Mesodermal cell (in vitro differentiated cells): ENCODE measurements around the gene TIMM23B.
"Not testable (repeated sequence)": the region's sequence is repeated elsewhere in the genome, so short reads cannot be mapped to it uniquely, and the experiment has no call there.

Experiments used
- H3K27ac ChIP-seq: 2 replicates; pipeline ENCODE4 v1.7.0; 2013; ENCODE audit warnings: mild to moderate bottlenecking, low read depth, low read length, moderate library complexity; ENCODE audit not compliant: severe bottlenecking
- H3K36me3 ChIP-seq: 2 replicates; pipeline ENCODE4 v1.7.1; 2013; ENCODE audit warnings: mild to moderate bottlenecking, low read length, moderate library complexity; ENCODE audit not compliant: control insufficient read depth, insufficient read depth
- H3K4me1 ChIP-seq: one replicate; pipeline ENCODE4 v1.7.1; 2013; ENCODE audit warnings: mild to moderate bottlenecking, low read length; ENCODE audit not compliant: insufficient read depth, control insufficient read depth, poor library complexity, severe bottlenecking
- H3K4me3 ChIP-seq: 2 replicates; pipeline ENCODE4 v1.7.0; 2013; ENCODE audit warnings: low read length, control low read depth, mild to moderate bottlenecking; ENCODE audit not compliant: insufficient read depth, poor library complexity, severe bottlenecking; ENCODE audit errors: extremely low read depth
- H3K9me3 ChIP-seq: 2 replicates; pipeline ENCODE4 v1.7.1; 2013; ENCODE audit warnings: mild to moderate bottlenecking, low read length, moderate library complexity; ENCODE audit not compliant: control insufficient read depth
- WGBS, 2 experiments: methylation state at CpG; one replicate each; pipeline ENCODE4 v1.1.5; 2013; ENCODE audit warnings: missing lambda C conversion rate in 2 of 2; ENCODE audit not compliant: insufficient coverage in 2 of 2; 5-methylcytosine and 5-hydroxymethylcytosine counted together

Gene TIMM23B

DNA sequence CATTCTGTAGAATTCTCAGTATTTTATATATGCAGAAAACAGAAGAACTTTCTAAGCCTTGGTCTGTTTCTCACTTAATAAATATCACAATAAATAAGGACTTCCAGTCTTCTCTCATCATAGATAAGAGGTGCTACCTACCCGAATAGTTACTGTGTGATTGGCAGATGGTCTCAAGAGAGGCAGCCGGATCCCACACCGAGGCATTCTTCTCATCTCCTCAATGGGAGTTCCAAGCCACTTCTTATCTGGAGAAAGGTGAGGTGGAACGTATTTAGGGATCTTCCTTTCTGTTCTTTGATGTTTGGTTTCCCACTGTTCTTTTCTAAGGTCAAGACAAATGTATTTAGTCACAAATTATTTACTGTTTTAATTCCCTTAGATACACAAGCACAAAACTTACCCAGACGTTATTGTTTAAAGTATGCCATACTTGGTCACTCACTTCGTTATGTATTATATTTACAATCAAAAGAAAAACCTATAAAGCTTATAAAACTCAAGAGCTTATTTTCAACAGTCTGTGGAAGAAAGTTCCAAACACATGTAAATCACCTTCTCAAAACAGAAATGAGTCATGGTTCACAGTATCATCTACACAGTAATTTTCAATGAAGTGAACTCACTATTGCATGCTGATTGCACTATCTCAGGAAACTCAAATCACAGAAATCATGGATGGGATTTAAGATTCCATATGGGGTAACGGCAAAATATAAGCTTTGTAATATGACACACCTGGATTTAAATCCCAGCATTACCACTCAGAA, 9.7 kb upstream of the TIMM23B start:
- H3K9me3 ChIP-seq, H3K4me3 ChIP-seq, H3K4me1 ChIP-seq, H3K36me3 ChIP-seq, H3K27ac ChIP-seq: not testable (repeated sequence)
- no CpG with 5 or more reads among the region's 7 CpGs for WGBS, 2 experiments

GRCh38 chr10:49942339-49942705, 469 bp downstream of the TIMM23B start:
- H3K27ac ChIP-seq = peak overlapping the region; percentile 77
- not testable (repeated sequence) for H3K36me3 ChIP-seq

DNA sequence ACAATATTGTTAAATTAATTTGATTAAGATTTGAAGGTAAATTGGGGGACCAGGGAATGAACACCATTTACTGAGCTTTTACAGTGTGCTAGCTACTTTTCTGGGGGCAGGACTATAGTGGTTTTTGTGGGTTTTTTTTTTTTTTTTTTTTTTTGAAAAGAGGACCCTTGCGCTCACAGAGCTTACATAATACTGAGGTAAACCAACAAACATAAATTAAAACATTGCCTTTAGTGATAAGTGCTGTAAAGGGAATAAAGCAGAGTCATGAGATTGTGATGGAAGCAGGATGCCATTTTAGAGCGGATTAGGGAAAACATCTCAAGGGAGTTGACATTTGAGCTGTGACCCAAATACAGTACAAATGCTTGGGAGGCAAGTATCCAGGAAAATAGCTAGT, 1.8 kb downstream of the TIMM23B start:
- H3K36me3 ChIP-seq = peaks cover 15% of the 10 kb centered on the region
- WGBS, 2 experiments = 93 to 100% methylated on average over 1 of the region's 2 CpGs
- H3K4me3 ChIP-seq, H3K9me3 ChIP-seq, H3K27ac ChIP-seq, H3K4me1 ChIP-seq: not testable (repeated sequence)

More at GRCh38 chr10:49942339-49942705, 469 bp downstream of the TIMM23B start:
- not testable (repeated sequence) for H3K9me3 ChIP-seq, H3K4me1 ChIP-seq
- peak overlapping the region; percentile 70 for H3K4me3 ChIP-seq
- WGBS, 2 experiments = 0% methylated on average over 4 to 5 of the region's 12 CpGs

DNA sequence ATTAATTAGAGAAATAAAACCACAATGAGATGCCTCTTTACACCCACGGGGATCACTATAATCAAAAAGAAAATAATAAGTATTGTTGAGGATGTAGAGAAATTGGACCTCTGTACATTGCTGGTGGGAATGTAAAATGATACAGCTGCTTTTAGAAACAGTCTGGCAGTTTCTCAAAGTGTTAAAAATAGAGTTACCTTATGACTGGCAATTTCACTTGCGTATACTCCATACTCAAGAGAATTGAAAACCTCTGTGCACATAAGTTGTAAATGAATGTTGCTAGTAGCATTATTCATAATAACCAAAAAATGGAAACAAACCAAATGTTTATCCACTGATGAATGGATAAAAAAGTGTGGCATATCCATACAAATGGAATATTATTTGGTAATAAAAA, 6.3 kb downstream of the TIMM23B start:
- not testable (repeated sequence) for H3K4me1 ChIP-seq, H3K27ac ChIP-seq, H3K4me3 ChIP-seq, H3K9me3 ChIP-seq
- WGBS, 2 experiments = no CpG with 5 or more reads among the region's 2 CpGs
- peaks cover 18% of the 10 kb centered on the region for H3K36me3 ChIP-seq

- H3K4me3 ChIP-seq, H3K4me1 ChIP-seq, H3K9me3 ChIP-seq, H3K27ac ChIP-seq: not testable (repeated sequence)
- H3K36me3 ChIP-seq = peaks cover 18% of the 10 kb centered on the region
- WGBS, 2 experiments = 100% methylated on average over 1 to 2 of the region's 2 CpGs
Measured at GRCh38 chr10:49948737-49949136, 6.9 kb downstream of the TIMM23B start.

GRCh38 chr10:49952006-49952405, 10.2 kb downstream of the TIMM23B start:
- WGBS, 2 experiments = 100% methylated on average over 1 of the region's 3 CpGs; no CpG with 5 or more reads in 1 of the 2 experiments
- peaks cover 24% of the 10 kb centered on the region for H3K36me3 ChIP-seq
- H3K4me3 ChIP-seq, H3K4me1 ChIP-seq, H3K27ac ChIP-seq, H3K9me3 ChIP-seq: not testable (repeated sequence)

DNA sequence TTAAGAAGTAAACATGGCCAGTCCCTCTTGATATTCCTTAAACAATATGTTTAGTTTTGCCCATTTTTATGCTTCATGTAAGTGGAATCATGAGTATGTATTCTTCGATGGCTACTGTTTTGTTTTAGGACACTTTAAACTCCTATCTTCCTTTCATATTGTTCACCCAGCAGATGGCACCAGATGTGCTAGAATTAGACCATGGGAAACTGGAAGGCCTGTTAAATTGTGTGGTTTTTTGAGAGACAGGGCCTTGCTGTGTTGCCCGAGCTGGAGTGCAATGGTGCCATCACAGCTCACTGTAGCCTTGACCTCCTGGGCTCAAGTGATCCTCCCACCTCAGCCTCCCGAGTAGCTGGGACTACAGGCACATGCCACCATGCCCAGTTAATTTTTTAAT, 11.3 kb downstream of the TIMM23B start:
- not testable (repeated sequence) for H3K4me3 ChIP-seq, H3K4me1 ChIP-seq
- no CpG with 5 or more reads among the region's 3 CpGs for WGBS, 2 experiments

DNA sequence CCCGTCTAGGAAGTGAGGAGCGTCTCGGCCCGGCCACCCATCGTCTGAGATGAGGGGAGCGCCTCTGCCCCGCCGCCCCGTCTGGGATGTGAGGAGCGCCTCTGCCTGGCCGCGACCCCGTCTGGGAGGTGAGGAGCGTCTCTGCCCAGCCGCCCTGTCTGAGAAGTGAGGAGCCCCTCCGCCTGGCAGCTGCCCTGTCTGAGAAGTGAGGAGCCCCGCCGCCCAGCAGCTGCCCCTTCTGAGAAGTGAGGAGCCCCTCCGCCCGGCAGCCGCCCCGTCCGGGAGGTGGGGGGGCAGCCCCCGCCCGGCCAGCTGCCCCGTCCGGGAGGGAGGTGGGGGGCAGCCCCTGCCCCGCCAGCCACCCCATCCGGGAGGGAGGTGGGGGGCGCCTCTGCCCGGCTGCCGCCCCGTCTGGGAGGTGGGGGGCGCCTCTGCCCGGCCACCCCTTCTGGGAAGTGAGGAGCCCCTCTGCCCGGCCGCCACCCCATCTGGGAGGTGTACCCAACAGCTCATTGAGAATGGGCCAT, 28.5 kb downstream of the TIMM23B start:
- not testable (repeated sequence) for H3K4me1 ChIP-seq, H3K9me3 ChIP-seq, H3K27ac ChIP-seq, H3K36me3 ChIP-seq, H3K4me3 ChIP-seq
- WGBS, 2 experiments = 96% methylated on average over 20 of the region's 37 CpGs; no CpG with 5 or more reads in 1 of the 2 experiments

More for the DNA sequence above, 11.3 kb downstream of the TIMM23B start:
- not testable (repeated sequence) for H3K27ac ChIP-seq, H3K9me3 ChIP-seq
- peaks cover 28% of the 10 kb centered on the region for H3K36me3 ChIP-seq

- not testable (repeated sequence) for H3K36me3 ChIP-seq, H3K27ac ChIP-seq, H3K9me3 ChIP-seq, H3K4me3 ChIP-seq, H3K4me1 ChIP-seq
- WGBS, 2 experiments = no CpG with 5 or more reads among the region's 2 CpGs
Measured at GRCh38 chr10:49971466-49971865, 29.6 kb downstream of the TIMM23B start.

DNA sequence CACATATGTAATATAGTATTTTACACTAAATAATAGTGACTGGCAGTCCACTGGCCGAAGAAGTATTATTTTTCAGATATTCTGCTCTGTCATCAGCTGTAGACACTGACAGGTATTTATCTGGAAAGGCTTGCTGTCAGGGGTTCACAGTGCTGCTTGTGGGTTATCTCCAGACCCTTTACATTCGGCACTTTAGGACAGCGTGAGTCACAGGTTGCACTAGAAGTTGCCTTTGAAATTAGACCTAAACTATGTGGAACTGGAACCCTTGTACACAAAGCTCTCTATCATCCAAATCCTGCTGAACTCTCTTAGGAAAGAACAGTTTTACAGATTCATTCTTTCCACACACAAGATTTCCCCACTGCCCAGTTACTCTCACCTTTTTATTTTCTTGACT, 30.2 kb downstream of the TIMM23B start:
- H3K36me3 ChIP-seq, H3K9me3 ChIP-seq, H3K4me3 ChIP-seq, H3K4me1 ChIP-seq, H3K27ac ChIP-seq: not testable (repeated sequence)
- no CpG with 5 or more reads among the region's 3 CpGs for WGBS, 2 experiments

DNA sequence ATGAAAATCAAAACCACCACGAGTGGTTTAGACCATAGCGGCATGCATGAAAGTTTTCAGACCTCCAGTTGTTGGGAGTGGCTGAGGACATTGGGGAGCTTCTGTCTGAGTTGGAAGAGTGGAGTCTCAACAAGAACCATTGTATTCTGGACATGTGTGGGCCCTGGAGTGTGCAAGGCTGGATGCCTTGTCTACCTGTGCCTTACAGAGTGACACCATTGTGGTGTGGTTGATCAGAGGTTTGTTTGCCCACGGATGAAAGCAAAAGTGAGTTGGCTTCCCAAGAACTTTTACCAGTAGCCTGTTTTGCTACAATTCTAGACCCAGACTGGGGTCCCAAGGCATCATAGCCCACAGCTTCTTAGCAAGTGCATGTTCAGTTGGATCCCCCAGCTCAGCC, 35.9 kb downstream of the TIMM23B start:
- not testable (repeated sequence) for H3K36me3 ChIP-seq, H3K4me3 ChIP-seq, H3K9me3 ChIP-seq, H3K4me1 ChIP-seq, H3K27ac ChIP-seq
- WGBS, 2 experiments = 100% methylated on average over 1 of the region's 3 CpGs; no CpG with 5 or more reads in 1 of the 2 experiments
